GM10266 (cell line): ENCODE data around the gene B3GAT1.

Experiments used
- DNase-seq: peaks from one replicate; pipeline ENCODE4 v3.0.0; 2012; ENCODE audit errors: extremely low spot score
- CTCF ChIP-seq: IDR thresholded peaks from 2 replicates; pipeline ENCODE4 v1.5.1; 2012; ENCODE audit warnings: mild to moderate bottlenecking, low read depth; ENCODE audit not compliant: control insufficient read depth, insufficient read depth; ENCODE audit errors: missing control alignments

The B3GAT1 gene

DNA sequence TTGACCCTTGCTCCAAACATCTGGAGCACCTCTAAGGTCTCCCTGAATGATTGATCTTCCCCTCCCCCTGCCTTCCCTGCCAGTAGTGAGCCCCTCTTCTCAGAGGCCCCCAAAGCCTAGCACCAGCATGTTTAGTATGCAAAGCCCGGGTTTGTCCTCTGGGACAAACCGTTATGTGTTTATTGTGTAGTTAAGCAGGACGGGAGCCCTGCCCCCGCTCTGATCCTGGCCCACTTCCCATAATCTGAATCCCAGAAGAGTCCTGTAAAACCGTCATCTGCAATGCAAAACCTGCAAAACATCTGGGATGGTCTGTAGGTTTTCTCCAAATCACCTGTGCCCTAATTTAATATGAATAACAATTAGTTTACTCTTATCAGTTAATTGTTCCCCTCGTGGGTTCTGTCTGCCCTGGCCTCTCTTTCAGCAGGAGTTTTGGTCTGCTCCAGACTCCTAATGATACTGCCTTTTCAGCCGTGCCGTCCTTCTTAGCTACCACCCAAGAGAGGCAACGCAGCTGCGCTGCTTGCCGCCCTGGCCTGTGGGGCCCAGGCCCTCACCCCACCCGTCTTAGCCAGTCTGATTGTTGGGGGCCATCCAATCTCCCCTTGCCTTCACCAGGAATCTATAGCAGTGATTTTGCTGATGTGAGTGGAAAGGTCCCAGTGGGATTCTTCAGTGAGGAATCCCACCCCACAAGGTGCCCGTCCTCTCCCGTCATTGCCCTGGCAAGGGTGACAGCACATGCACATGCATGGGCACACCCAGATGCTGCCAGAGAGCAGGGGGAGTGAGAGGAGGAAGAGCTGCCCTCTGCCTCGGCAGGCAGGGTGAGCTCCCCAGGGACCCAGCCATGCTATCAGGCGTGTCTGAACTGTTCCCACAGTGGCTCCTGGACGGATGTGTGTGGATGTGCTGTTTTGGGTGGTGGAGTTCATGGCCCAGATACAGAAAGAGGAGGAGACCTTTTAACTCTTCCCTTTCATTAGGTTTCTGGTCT is 3.0 kb upstream of the B3GAT1 start:
- DNase-seq, result no peak
- no peak for TF ChIP-seq CTCF

GRCh38 chr11:134413826-134414731 is 2.0 kb upstream of the B3GAT1 start:
- DNase-seq, result no peak
- TF ChIP-seq CTCF, result no peak

- TF ChIP-seq CTCF, result no peak
- DNase-seq, result no peak
Measured at GRCh38 chr11:134413043-134413825, 1.2 kb upstream of the B3GAT1 start.

DNA sequence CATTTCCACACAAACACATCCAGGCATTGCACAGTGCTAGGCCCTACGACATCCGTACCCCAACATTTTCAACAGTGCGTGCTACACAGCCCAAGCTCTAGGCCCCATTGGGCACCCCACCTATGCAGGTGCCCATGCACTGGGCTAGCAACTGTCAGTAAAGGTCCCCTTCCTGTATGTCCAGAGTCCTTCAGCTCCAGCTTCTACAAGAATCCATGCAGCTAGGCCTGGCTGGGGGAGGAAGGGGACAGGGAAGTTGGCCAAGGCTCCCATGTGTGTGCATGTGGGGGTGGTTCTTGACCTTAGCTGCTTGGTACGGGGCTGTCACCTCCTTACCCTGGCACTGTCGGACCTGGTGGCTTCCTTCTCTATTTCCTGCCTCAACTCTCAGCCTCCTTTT is 1.3 kb downstream of the B3GAT1 start:
- TF ChIP-seq CTCF, result no peak
- DNase-seq, result no peak

GRCh38 chr11:134409552-134410429 is 2.3 kb downstream of the B3GAT1 start:
- no peak for DNase-seq
- TF ChIP-seq CTCF, result no peak

GRCh38 chr11:134407923-134408322 is 4.1 kb downstream of the B3GAT1 start:
- no peak for DNase-seq
- TF ChIP-seq CTCF, result no peak
